Astrocyte (in vitro differentiated cells and primary cell): Measurements from ENCODE around the gene CCL17. TPM values are rescaled to one million over a fixed set of nuclear protein-coding genes. Genes with fewer than 3 reads are reported as not detected.
A peak's percentile ranks its signal among the peaks of the same experiment; 100 is the strongest.

ENCODE experiments used
- DNase-seq: peaks from one replicate; pipeline ENCODE4 v3.0.0-alpha.2; 2010; ENCODE audit warnings: low read depth
- FAIRE-seq: peaks from 2 replicates; lab custom pipeline; 2011; peaks lifted over from hg19 to GRCh38; lab: Jason Lieb, UNC
- H2AFZ ChIP-seq: 2 replicates; pipeline ENCODE4 v1.6.0; 2012; ENCODE audit warnings: low read depth, low read length, inconsistent platforms
- H3K27ac ChIP-seq: 2 replicates; pipeline ENCODE4 v1.5.1; 2011; ENCODE audit warnings: low read depth, low read length, inconsistent platforms
- H3K27me3 ChIP-seq: 2 replicates; pipeline ENCODE4 v1.6.0; 2011; ENCODE audit warnings: low read length, inconsistent platforms; ENCODE audit not compliant: insufficient read depth
- H3K36me3 ChIP-seq: 2 replicates; pipeline ENCODE4 v1.5.1; 2011; ENCODE audit warnings: low read length, inconsistent platforms; ENCODE audit not compliant: insufficient read depth
- H3K4me1 ChIP-seq: 2 replicates; pipeline ENCODE4 v1.5.1; 2011; ENCODE audit warnings: low read length, inconsistent platforms; ENCODE audit not compliant: insufficient read depth
- H3K4me2 ChIP-seq: 2 replicates; pipeline ENCODE4 v1.6.0; 2012; ENCODE audit warnings: low read length, inconsistent platforms
- H3K4me3 ChIP-seq: 2 replicates; pipeline ENCODE4 v1.5.1; 2011; ENCODE audit warnings: low read depth, mild to moderate bottlenecking, low read length, inconsistent platforms; ENCODE audit not compliant: insufficient read depth
- H3K79me2 ChIP-seq: 2 replicates; pipeline ENCODE4 v1.6.0; 2012; ENCODE audit warnings: mild to moderate bottlenecking, low read length, inconsistent platforms; ENCODE audit not compliant: insufficient read depth
- H3K9ac ChIP-seq: 2 replicates; pipeline ENCODE4 v1.6.0; 2012; ENCODE audit warnings: mild to moderate bottlenecking, low read length, inconsistent platforms
- H3K9me3 ChIP-seq: 2 replicates; pipeline ENCODE4 v1.5.1; 2012; ENCODE audit warnings: low read depth, mild to moderate bottlenecking, low read length, inconsistent platforms; ENCODE audit not compliant: insufficient read depth
- H4K20me1 ChIP-seq: 2 replicates; pipeline ENCODE4 v1.6.0; 2012; ENCODE audit warnings: low read length, inconsistent platforms; ENCODE audit not compliant: insufficient read depth
- H3K27ac Mint-ChIP-seq: one replicate; pipeline ENCODE4 v1.8.0; 2021; ENCODE audit warnings: mild to moderate bottlenecking, mixed read lengths; ENCODE audit not compliant: unreplicated experiment
- H3K27me3 Mint-ChIP-seq: one replicate; pipeline ENCODE4 v1.8.0; 2021; ENCODE audit warnings: low read depth, mixed read lengths; ENCODE audit not compliant: unreplicated experiment
- H3K36me3 Mint-ChIP-seq: one replicate; pipeline ENCODE4 v1.8.0; 2021; ENCODE audit warnings: low read depth, mixed read lengths; ENCODE audit not compliant: unreplicated experiment
- H3K4me1 Mint-ChIP-seq: one replicate; pipeline ENCODE4 v1.8.0; 2021; ENCODE audit warnings: low read depth, mixed read lengths; ENCODE audit not compliant: unreplicated experiment
- H3K4me3 Mint-ChIP-seq: one replicate; pipeline ENCODE4 v1.8.0; 2021; ENCODE audit warnings: mild to moderate bottlenecking, moderate library complexity, mixed read lengths; ENCODE audit not compliant: unreplicated experiment
- H3K9me3 Mint-ChIP-seq: one replicate; pipeline ENCODE4 v1.8.0; 2021; ENCODE audit warnings: mild to moderate bottlenecking, mixed read lengths; ENCODE audit not compliant: unreplicated experiment
- CTCF ChIP-seq: IDR thresholded peaks from 2 replicates; pipeline ENCODE4 v1.5.1; 2011; ENCODE audit warnings: low read depth, mild to moderate bottlenecking, inconsistent platforms, low read length, moderate library complexity; ENCODE audit not compliant: insufficient read depth
- EZH2 ChIP-seq: IDR thresholded peaks from 2 replicates; pipeline ENCODE4 v1.6.1; 2012; ENCODE audit warnings: mild to moderate bottlenecking, low read length, inconsistent platforms; ENCODE audit not compliant: insufficient read depth
- total RNA-seq: library from RNA; stranded (reverse); gene quantifications from 2 replicates; pipeline ENCODE4 v1.2.1, GENCODE V29; 2021

The CCL17 gene
- total RNA-seq, 1 donor from 2014 or later: not detected

- H3K9me3 Mint-ChIP-seq: no peaks in the 10 kb centered on the region
These were observed 47.5 kb downstream of the CCL17 start for GRCh38 chr16:57452021-57452420.

DNA sequence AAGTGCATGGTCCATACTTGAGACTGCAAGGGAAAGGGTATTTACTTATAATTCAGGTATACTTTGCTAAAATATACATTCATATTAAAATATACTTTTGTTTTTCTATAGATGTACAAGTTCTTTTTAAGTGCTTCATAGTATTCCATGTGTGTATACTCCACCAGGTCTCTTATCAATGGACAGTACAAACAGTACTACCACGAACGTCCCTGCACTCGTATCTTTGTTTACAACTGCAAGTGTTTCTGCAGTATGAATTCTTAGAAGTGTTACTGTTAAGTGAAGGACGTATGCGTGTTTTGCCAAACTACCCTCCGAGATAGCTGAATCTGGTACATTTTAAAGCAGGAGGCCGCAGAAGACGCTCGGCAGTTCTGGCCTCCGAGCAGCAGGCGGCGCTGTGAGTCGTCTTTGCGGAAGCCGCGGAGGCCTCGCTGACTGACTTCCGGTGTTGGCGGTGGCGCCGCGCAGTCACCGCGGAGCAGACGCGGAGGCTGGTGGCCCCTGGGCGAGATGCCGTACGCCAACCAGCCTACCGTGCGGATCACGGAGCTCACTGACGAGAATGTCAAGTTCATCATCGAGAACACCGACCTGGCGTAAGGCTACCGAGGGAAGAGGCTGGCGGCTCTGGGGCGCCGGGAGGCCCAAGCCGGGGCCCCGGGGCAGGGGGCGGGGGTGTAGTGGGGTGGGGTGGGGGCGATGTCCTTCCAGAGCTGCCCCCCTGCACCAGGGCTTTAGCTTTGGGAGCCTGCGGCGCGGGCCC is 57.8 kb downstream of the CCL17 start, which contains the start of gene POLR2C:
Gene POLR2C (plus strand): TSS at position 471 of the 769 bp plus-strand sequence. CDS start 46 bp downstream, at position 517.
- Histone ChIP-seq H3K9ac (peak within 1 kb of the TSS; percentile 91), H3K4me2 (peak within 1 kb of the TSS; percentile 92), H2AFZ (peak within 1 kb of the TSS; percentile 83), H3K27me3 (no peaks in the 10 kb centered on the region), H3K27ac (peak within 1 kb of the TSS; percentile 56), H4K20me1 (peaks cover 34% of the 10 kb centered on the region), H3K79me2 (peaks cover 37% of the 10 kb centered on the region), H3K4me3 (peak within 1 kb of the TSS; percentile 93), H3K9me3 (no peaks in the 10 kb centered on the region), H3K4me1 (peaks cover 3% of the 10 kb centered on the region), H3K36me3 (peaks cover 25% of the 10 kb centered on the region)
- no peak for FAIRE-seq
- peaks cover 12% of the 10 kb centered on the region for H3K4me1 Mint-ChIP-seq
- peak; percentile 92 for TF ChIP-seq CTCF
- no peak for TF ChIP-seq EZH2
- peak within 1 kb of the TSS; percentile 99 for H3K4me3 Mint-ChIP-seq
- peak; percentile 67 for DNase-seq
- peaks cover 18% of the 10 kb centered on the region for H3K36me3 Mint-ChIP-seq
- no peaks in the 10 kb centered on the region for H3K27me3 Mint-ChIP-seq
- no peaks in the 10 kb centered on the region for H3K9me3 Mint-ChIP-seq
- H3K27ac Mint-ChIP-seq: peak within 1 kb of the TSS; percentile 72

More at GRCh38 chr16:57452021-57452420, 47.5 kb downstream of the CCL17 start:
- no peak overlapping the region for H3K9ac ChIP-seq
- no peak overlapping the region for H3K4me2 ChIP-seq
- peaks cover 7% of the 10 kb centered on the region for H3K4me1 ChIP-seq
- TF ChIP-seq EZH2 (no peak), CTCF (no peak)
- H3K4me1 Mint-ChIP-seq: peaks cover 2% of the 10 kb centered on the region
- FAIRE-seq (no peak), DNase-seq (no peak)
- H3K27me3 ChIP-seq: no peaks in the 10 kb centered on the region
- no peak overlapping the region for H3K27ac Mint-ChIP-seq
- peaks cover 17% of the 10 kb centered on the region for H3K36me3 Mint-ChIP-seq
- H3K27ac ChIP-seq: no peak overlapping the region
- H3K36me3 ChIP-seq: peaks cover 30% of the 10 kb centered on the region
- no peak overlapping the region for H2AFZ ChIP-seq
- H3K4me3 Mint-ChIP-seq: no peak overlapping the region
- H3K4me3 ChIP-seq: no peak overlapping the region
- peaks cover 27% of the 10 kb centered on the region for H3K79me2 ChIP-seq
- H4K20me1 ChIP-seq: no peaks in the 10 kb centered on the region
- H3K27me3 Mint-ChIP-seq: no peaks in the 10 kb centered on the region
- H3K9me3 ChIP-seq: no peaks in the 10 kb centered on the region

DNA sequence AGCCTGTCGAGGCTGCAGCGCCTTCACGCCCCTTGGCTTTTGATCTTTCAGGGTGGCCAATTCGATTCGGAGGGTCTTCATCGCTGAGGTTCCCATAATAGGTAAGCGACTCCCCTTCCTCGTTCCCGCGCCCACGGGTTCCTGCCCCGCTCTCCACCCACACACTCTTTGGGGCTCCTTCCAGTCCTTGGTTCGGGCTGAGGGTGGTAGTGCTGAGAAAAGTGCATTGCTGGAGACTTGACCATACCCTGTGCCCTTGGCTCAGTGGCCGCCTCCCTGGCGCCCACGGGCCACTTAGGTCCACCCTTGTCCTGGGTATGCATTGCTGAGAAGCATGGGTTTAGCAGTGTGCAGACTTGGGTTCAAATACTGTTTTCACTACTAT is 58.4 kb downstream of the CCL17 start:
- H3K36me3 Mint-ChIP-seq: peaks cover 18% of the 10 kb centered on the region
- H3K4me1 ChIP-seq: peaks cover 3% of the 10 kb centered on the region
- H3K27me3 Mint-ChIP-seq: no peaks in the 10 kb centered on the region
- peak overlapping the region; percentile 56 for H3K27ac ChIP-seq
- peak overlapping the region; percentile 91 for H3K9ac ChIP-seq
- FAIRE-seq (no peak), DNase-seq (no peak)
- H2AFZ ChIP-seq: no peak overlapping the region
- no peak for TF ChIP-seq EZH2
- TF ChIP-seq CTCF: no peak
- H3K36me3 ChIP-seq: peaks cover 26% of the 10 kb centered on the region
- no peaks in the 10 kb centered on the region for H3K9me3 ChIP-seq
- peak overlapping the region; percentile 92 for H3K4me2 ChIP-seq
- no peaks in the 10 kb centered on the region for H3K9me3 Mint-ChIP-seq
- H3K4me3 Mint-ChIP-seq: peak overlapping the region; percentile 99
- H3K4me1 Mint-ChIP-seq: peaks cover 9% of the 10 kb centered on the region
- H3K27ac Mint-ChIP-seq: peak overlapping the region; percentile 58
- H3K79me2 ChIP-seq: peaks cover 37% of the 10 kb centered on the region
- no peaks in the 10 kb centered on the region for H3K27me3 ChIP-seq
- peak overlapping the region; percentile 93 for H3K4me3 ChIP-seq
- H4K20me1 ChIP-seq: peaks cover 34% of the 10 kb centered on the region
